HepG2 (cell line): ENCODE results near the gene PBX4. TPM values are rescaled to one million over a fixed set of nuclear protein-coding genes. Genes with fewer than 3 reads are reported as not detected.

Source experiments
- CBX1 ChIP-seq: IDR thresholded peaks from one replicate; pipeline ENCODE4 v1.6.1; 2016; ENCODE audit warnings: antibody characterized with exemption, low read depth
- E2F1 ChIP-seq: sonication (generic); formaldehyde crosslinking; IDR thresholded peaks from 2 replicates; pipeline ENCODE4 v1.5.0; 2020; ENCODE audit warnings: missing genetic modification reagents
- ERF ChIP-seq: IDR thresholded peaks from 2 replicates; pipeline ENCODE4 v1.6.1; 2018; ENCODE audit warnings: missing biosample characterization, missing genetic modification reagents
- FOXJ3 ChIP-seq: sonication (generic); formaldehyde crosslinking; IDR thresholded peaks from 2 replicates; pipeline ENCODE4 v1.4.0; 2020; ENCODE audit warnings: missing genetic modification reagents, mild to moderate bottlenecking, borderline replicate concordance
- MED13 ChIP-seq: sonication (generic); formaldehyde crosslinking; IDR thresholded peaks from 2 replicates; pipeline ENCODE4 v1.5.0; 2020; ENCODE audit warnings: missing genetic modification reagents
- MLXIP ChIP-seq: sonication (generic); formaldehyde crosslinking; IDR thresholded peaks from 2 replicates; pipeline ENCODE4 v1.9.0; 2021; ENCODE audit warnings: missing genetic modification reagents, borderline replicate concordance
- NAIF1 ChIP-seq: sonication (generic); formaldehyde crosslinking; IDR thresholded peaks from 2 replicates; pipeline ENCODE4 v1.5.0; 2020; ENCODE audit warnings: mild to moderate bottlenecking, missing genetic modification reagents, borderline replicate concordance
- POLR2AphosphoS5 ChIP-seq: IDR thresholded peaks from 2 replicates; pipeline ENCODE4 v1.6.1; 2012; ENCODE audit warnings: low read depth, low read length
- PPARG ChIP-seq: conservative IDR thresholded peaks from 2 replicates; pipeline ENCODE4 v1.6.1; 2016; ENCODE audit warnings: missing biosample characterization, missing genetic modification reagents
- SALL1 ChIP-seq: sonication (generic); formaldehyde crosslinking; IDR thresholded peaks from 2 replicates; pipeline ENCODE4 v1.8.0; 2022; ENCODE audit warnings: mild to moderate bottlenecking, missing genetic modification reagents
- SALL2 ChIP-seq: sonication (generic); formaldehyde crosslinking; IDR thresholded peaks from 2 replicates; pipeline ENCODE4 v1.8.1; 2023; ENCODE audit warnings: mild to moderate bottlenecking, missing genetic modification reagents, inconsistent platforms
- STAG1 ChIP-seq: sonication (generic); formaldehyde crosslinking; IDR thresholded peaks from 2 replicates; pipeline ENCODE4 v1.4.0; 2020; ENCODE audit warnings: missing genetic modification reagents
- XRCC5 ChIP-seq: fragments of 200-400 bp; formaldehyde crosslinking; optimal IDR thresholded peaks from 2 replicates; pipeline ENCODE3; 2017; ENCODE audit warnings: mild to moderate bottlenecking, low read length
- ZBTB37 ChIP-seq: sonication (generic); formaldehyde crosslinking; IDR thresholded peaks from 2 replicates; pipeline ENCODE4 v1.4.0; 2020; ENCODE audit warnings: mild to moderate bottlenecking, missing genetic modification reagents
- ZEB1 ChIP-seq: IDR thresholded peaks from 2 replicates; pipeline ENCODE4 v1.6.1; 2012; ENCODE audit warnings: mild to moderate bottlenecking, low read depth, inconsistent platforms; ENCODE audit not compliant: insufficient replicate concordance
- ZFP90 ChIP-seq: sonication (generic); formaldehyde crosslinking; IDR thresholded peaks from 2 replicates; pipeline ENCODE4 v1.8.0; 2022; ENCODE audit warnings: missing genetic modification reagents, mild to moderate bottlenecking, inconsistent platforms, borderline replicate concordance
- ZNF451 ChIP-seq: sonication (generic); formaldehyde crosslinking; IDR thresholded peaks from 2 replicates; pipeline ENCODE4 v1.5.0; 2020; ENCODE audit warnings: mild to moderate bottlenecking, missing genetic modification reagents
- ZNF564 ChIP-seq: sonication (generic); formaldehyde crosslinking; IDR thresholded peaks from 2 replicates; pipeline ENCODE4 v1.8.1; 2023; ENCODE audit warnings: mild to moderate bottlenecking, missing genetic modification reagents
- ZNF567 ChIP-seq: sonication (generic); formaldehyde crosslinking; IDR thresholded peaks from 2 replicates; pipeline ENCODE4 v1.8.1; 2023; ENCODE audit warnings: mild to moderate bottlenecking, missing genetic modification reagents, borderline replicate concordance
- ZSCAN9 ChIP-seq: IDR thresholded peaks from 2 replicates; pipeline ENCODE4 v1.6.1; 2016; ENCODE audit warnings: borderline replicate concordance
- polyA plus RNA-seq, 8 experiments: library from polyadenylated mRNA; depleted of rRNA in 3 of 8; stranded (reverse) in 7 of 8; unstranded in 1 of 8; fragments of >200 nt; fragmentation: Illumina TruSeq in 4 of 8; extraction: Trizol in 4 of 8; gene quantifications; 2 replicates each; pipeline versions ENCODE4 v1.2.1 to v1.2.3, GENCODE V29; 2011 to 2016; ENCODE audit warnings: low read depth in 4 of 8, missing spikeins in 1 of 8, mixed read lengths in 1 of 8; ENCODE audit not compliant: insufficient read depth in 1 of 8
- total RNA-seq, 5 experiments: library from RNA; depleted of rRNA; stranded (reverse); fragments of >200 nt; fragmentation: Illumina TruSeq; extraction: Trizol; gene quantifications; 2 replicates each; pipeline ENCODE4 v1.2.3, GENCODE V29; 2016; ENCODE audit warnings: low read depth in 1 of 5
- TF ChIP-seq, protein P1 (sequence below): IDR thresholded peaks from 2 replicates; pipeline ENCODE4 v1.6.1; 2012; ENCODE audit warnings: inconsistent platforms
- TF ChIP-seq, protein P2 (sequence below): sonication (generic); formaldehyde crosslinking; IDR thresholded peaks from 2 replicates; pipeline ENCODE4 v1.4.0; 2020; ENCODE audit warnings: missing genetic modification reagents

Gene PBX4
- total and polyA plus RNA-seq, 2 of the 13 experiments (the other 11 are each of a cell fraction or from before 2014, with no cell fraction given): not detected

DNA sequence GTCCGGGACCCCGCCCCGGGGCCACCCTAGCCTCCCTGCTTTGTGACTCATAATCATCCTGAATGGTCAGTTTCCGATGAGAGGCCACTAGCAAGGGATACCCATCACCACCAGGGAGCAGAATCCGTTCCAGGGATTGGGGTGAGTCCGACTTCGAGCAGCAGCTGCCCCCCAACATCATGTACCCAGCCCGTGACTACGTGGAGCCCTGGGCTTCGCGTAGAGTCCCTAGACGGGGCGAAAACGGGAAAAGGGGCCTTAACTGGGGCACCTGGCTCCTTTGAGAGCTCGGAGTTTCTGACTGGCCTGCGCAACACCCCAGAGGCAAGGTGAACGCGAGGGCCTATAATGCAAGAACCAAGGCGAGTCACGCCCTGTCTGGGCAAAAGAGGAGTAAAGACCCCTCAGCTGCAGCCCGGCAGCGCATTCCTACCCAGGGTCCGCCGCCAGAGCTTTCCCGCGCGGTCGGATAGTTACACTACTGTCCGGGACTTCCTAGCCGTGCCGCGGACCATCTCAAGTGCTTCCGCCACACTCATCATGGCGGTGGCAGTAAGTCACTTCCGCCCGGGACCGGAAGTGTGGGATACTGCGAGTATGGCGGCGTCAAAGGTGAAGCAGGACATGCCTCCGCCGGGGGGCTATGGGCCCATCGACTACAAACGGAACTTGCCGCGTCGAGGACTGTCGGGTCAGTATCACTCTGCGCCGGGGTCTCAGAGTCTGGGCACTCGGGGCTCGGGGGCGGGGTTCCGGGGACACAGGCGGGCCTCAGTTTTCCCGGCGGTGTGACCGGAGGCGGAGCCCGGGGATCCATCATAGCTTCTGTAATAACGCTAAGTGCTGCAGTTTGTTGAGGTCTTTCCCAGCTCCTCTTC lies 102.6 kb downstream of the PBX4 start, which contains the start of gene NDUFA13 (continued):
- TF ChIP-seq E2F1 (CRISPR knock-in tag): peak; percentile 89
- TF ChIP-seq SALL1 (CRISPR knock-in tag): peak; percentile 69; the same call in 1 of the 2 replicates
- TF ChIP-seq FOXJ3 (CRISPR knock-in tag): peak; percentile 41; the same call in 1 of the 2 replicates
- TF ChIP-seq STAG1: no peak
- no peak; the same call in 1 of the 2 replicates for TF ChIP-seq ZNF564 (CRISPR knock-in tag)
- peak; percentile 72; the same call in 1 of the 2 replicates for TF ChIP-seq ZFP90 (CRISPR knock-in tag)
- no peak for TF ChIP-seq ZBTB37 (CRISPR knock-in tag)
- TF ChIP-seq MLXIP (CRISPR knock-in tag): peak; percentile 37; the same call in 1 of the 2 replicates
- TF ChIP-seq POLR2AphosphoS5: peak; percentile 92
- no peak; the same call in 1 of the 2 replicates for TF ChIP-seq ZNF451
- TF ChIP-seq SALL2 (CRISPR knock-in tag): peak; percentile 80; the same call in 1 of the 2 replicates
- TF ChIP-seq ERF (CRISPR knock-in tag): peak; percentile 87
- TF ChIP-seq, protein P1, sequence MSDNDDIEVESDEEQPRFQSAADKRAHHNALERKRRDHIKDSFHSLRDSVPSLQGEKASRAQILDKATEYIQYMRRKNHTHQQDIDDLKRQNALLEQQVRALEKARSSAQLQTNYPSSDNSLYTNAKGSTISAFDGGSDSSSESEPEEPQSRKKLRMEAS: peak; percentile 81
- peak; percentile 80; the same call in 1 of the 2 replicates for TF ChIP-seq NAIF1 (CRISPR knock-in tag)
- no peak for TF ChIP-seq PPARG (CRISPR knock-in tag)
- TF ChIP-seq ZNF567 (CRISPR knock-in tag): no peak
- TF ChIP-seq ZEB1: peak; percentile 57
- TF ChIP-seq MED13 (CRISPR knock-in tag): peak; percentile 72; the same call in 1 of the 2 replicates
- peak; percentile 40 for TF ChIP-seq XRCC5
- TF ChIP-seq, protein P2, sequence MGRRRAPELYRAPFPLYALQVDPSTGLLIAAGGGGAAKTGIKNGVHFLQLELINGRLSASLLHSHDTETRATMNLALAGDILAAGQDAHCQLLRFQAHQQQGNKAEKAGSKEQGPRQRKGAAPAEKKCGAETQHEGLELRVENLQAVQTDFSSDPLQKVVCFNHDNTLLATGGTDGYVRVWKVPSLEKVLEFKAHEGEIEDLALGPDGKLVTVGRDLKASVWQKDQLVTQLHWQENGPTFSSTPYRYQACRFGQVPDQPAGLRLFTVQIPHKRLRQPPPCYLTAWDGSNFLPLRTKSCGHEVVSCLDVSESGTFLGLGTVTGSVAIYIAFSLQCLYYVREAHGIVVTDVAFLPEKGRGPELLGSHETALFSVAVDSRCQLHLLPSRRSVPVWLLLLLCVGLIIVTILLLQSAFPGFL (CRISPR knock-in tag): no peak
- no peak for TF ChIP-seq CBX1
- TF ChIP-seq ZSCAN9 (CRISPR knock-in tag): peak; percentile 90; the same call in 1 of the 2 replicates
